NCI-H226 (cell line): ENCODE data around the gene SLC3A2.
"Not testable (repeated sequence)": the region's sequence is repeated elsewhere in the genome, so short reads cannot be mapped to it uniquely, and the experiment has no call there.

ENCODE experiments used
- DNase-seq: peaks from one replicate; pipeline ENCODE4 v3.0.0-alpha.2; 2015

Gene SLC3A2

DNA sequence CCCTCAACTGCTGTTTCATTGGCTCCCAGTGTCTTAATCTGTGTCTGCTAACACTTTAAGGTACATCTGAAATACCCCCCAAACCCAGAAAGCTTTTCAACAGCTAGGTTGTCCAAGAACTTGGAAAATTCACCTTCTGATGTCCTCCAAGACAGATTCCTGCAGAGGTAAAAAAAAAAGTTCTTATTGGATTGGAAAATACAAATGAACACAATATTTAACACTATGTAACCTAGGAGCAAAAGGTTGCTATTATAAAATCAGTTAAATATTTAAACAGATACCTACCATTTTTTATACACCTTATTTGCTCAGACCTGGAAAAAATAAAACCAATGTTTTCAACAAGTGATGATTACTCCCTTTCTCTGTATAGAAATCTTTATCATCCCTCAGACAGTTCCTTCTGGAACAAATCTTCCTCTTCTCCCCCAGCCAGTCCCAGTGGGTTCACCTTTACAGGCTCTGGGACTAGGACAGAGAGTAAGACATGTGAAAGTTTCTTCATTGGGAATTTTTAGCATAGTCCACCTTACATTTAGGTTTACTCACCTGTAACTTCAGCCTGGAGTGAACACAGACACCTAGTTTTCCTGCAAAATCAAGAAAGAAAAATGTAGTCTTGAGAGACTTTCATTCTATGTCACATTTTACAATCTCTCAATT lies 28.0 kb upstream of the SLC3A2 start:
- DNase-seq = no peak

DNA sequence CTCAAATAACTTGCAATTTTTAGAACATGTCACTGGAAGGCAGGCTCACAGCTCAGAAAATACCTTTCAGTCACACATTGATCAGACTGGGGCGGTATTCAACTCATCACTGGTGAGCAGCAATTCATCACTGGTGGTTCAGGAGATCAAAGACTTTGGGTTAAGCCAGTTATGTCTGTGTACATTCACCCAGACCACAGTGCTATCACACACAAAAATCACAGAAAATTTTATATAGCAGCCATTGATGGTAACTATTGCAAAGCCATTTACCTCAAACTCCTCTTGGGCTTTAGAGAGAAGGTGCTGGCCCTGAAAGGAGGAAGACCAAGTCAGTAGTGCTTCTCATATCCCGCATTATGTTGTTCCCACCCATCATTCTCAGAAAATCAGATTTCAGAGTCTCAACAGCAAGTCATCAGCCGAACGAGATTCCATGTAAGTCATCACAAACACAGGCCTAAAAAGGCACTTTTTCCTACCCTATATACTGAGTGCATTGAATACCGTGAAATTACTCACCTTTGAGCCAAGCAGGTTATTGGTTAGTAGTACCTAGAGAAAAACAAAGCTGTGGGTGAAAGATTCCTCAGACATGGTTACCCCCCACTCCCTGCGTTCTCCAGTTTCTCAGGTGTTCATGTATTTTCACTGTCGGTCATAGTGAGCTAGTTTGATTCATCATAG lies 27.3 kb upstream of the SLC3A2 start:
- DNase-seq = no peak

DNA sequence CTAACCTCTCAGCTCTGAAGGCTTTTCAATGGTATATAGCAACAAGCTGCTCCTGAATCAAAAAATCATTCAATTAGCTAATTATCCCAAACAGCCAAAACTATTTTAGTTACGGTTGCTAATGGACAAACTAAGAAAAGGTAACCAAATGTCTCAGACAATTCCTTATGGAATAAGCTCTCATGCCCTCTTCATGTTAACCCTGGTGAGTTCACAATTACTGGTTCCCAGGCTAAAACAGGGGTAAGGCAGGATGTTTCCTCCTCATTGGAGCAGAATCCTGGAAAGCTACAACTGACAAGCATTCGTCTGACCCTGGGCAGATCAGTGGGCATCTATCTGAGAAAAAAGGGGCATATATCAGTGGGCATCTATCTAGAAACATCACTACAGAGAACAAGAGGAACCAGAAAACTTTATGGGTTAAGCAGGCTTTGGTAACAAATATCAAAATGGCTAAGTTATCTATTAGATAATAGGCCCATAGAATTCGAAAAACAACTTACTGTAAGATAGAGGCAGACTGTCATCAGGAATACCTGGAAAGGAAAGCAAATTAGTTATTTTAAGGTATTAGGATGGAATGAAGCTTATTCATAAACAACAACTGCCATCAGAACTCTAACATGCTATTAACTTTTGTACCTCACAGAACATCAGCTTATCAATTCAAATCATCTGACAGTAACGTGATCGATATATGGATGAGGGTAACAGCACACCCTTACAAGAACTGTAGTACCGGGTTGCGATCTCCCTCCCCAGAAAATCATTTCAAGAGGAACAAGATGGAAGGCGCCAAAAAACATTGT lies 26.5 kb upstream of the SLC3A2 start:
- DNase-seq = no peak

DNA sequence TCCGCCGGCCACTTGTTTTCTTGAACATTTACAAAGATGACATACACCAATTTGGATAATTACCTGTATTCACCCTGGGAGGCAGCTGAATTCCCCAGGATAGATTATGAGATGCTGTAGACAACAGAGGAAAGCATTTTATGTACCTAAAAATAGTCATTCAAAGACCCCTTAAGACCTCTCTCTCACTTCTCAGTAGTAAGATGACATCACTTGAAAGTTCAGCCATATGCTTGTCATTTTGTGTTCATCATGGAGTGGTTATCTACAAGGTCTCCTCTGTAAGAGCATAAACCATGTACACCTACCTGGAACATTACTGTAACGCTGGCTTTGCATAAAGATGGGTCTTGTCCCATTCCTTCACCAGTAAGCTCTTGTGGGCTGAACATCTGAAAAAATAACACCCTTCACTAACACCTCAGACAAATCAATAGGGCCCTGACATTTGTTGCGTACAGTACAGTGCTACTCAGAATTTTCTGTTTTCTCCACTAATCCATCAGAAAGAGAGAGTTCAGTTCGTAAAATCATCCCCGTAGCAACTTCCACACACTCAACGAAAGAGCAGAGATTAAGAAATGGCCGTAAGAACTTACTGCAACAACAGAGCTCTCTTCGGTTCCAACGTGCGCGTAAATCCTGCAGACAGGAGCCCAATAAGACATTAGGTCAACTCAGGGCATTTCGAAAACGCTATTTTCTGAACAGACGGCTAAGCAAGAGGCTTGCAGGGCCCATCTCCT lies 25.7 kb upstream of the SLC3A2 start:
- no peak for DNase-seq

DNA sequence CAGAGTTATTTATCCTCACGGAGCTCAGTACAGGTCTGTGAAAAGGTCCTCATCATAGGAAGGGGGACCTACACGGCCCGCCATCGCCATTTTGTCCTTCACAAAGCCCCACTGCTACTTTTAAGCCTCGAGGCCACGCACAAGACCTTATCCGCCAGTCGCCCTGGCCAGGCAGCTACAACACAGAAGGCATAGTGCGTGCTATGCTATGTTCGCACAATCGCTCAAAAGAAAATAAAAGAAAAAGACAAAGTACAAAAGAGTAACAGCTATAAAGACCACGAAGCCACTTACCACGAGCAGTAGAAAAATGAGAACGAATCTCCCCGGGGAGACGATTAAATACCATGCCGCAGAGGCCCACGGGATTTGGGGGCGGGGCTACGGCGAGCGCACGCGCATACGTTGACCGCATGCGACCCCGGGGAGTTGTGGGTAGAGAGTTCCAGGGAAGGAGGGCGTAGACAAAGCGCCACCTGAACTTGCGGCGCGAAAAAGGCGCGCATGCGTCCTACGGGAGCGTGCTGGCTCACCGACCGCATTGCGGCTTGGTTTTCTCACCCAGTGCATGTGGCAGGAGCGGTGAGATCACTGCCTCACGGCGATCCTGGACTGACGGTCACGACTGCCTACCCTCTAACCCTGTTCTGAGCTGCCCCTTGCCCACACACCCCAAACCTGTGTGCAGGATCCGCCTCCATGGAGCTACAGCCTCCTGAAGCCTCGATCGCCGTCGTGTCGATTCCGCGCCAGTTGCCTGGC lies 24.9 kb upstream of the SLC3A2 start:
- DNase-seq = peak; percentile 96

DNA sequence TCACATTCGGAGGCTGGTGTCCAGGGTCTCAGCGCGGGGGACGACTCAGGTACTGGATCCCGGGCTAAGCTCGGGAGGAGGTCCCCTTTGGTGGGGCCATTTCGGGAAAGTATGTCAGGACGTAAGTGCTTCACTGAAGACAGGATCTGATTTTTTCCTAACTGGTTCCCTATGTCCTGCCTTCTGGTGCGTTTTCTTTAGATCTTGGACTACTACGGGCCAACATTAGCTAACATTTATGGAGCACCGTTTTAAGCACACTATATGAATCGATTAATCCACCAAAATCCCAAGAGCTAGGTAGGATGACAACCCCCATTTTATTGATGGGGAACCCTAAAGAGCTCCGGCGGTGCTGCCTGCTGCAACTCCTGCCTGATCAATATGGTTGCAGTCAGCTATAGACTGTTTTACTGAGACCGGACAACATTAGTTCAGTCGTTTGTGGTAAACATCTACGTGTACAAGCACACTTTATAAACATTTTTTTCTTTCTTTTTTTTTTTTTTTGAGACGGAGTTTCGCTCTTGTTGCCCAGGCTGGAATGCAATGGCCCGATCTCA lies 24.3 kb upstream of the SLC3A2 start:
- DNase-seq = no peak

DNA sequence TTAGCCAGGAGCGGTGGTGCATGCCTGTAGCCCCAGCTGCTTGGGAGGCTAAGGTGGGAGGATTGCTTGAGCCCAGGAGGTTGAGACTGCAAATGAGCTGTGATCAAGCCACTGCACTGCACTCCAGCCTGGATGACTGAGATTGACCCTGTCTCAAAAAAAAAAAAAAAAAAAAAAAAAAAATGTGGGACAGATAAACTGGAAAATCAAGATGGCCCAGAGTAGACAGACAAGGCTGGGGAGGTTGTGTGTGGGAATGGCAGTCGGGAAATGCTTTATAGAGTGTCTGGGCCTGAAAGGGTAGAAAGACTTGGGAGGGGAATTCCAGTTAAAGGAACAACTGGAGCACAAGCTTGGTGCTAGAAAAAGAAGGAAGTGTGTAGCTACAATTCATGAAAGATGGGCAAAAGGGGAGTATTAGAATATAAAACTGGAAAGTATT lies 23.1 kb upstream of the SLC3A2 start:
- no peak for DNase-seq

DNA sequence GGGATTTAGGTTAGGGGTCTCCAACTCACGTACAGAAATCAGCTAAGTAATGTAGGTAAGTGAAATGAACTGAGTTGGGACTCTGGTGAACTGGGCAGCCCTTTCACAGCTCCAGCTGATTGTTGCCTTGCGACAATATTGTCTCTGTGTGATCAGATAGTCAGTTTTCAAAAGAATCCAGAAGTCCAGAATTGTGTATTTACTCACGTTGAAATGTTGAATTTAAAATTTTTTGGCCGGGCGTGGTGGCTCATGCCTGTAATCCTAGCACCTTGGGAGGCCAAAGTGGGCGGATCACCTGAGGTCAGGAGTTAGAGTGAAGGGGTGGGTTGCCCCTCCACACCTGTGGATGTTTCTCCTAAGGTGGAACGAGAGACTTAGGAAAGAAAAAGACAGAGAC lies 22.5 kb upstream of the SLC3A2 start:
- no peak for DNase-seq

DNA sequence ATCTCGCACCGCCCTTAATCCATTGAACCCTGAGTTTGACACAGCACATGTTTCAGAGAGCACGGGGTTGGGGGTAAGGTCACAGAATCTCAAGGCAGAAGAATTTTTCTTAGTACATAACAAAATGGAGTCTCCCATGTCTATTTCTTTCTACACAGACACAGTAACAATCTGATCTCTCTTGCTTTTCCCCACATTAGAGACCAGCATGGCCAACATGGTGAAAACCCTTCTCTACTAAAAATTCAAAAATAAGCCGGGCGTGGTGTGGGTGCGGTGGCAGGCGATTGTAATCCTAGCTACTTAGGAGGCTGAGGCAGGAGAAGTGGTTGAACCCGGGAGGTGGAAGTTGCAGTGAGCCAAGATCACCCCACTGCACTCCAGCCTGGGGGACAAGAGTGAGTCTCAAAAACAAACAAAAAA lies 21.4 kb upstream of the SLC3A2 start:
- DNase-seq = not testable (repeated sequence)

DNA sequence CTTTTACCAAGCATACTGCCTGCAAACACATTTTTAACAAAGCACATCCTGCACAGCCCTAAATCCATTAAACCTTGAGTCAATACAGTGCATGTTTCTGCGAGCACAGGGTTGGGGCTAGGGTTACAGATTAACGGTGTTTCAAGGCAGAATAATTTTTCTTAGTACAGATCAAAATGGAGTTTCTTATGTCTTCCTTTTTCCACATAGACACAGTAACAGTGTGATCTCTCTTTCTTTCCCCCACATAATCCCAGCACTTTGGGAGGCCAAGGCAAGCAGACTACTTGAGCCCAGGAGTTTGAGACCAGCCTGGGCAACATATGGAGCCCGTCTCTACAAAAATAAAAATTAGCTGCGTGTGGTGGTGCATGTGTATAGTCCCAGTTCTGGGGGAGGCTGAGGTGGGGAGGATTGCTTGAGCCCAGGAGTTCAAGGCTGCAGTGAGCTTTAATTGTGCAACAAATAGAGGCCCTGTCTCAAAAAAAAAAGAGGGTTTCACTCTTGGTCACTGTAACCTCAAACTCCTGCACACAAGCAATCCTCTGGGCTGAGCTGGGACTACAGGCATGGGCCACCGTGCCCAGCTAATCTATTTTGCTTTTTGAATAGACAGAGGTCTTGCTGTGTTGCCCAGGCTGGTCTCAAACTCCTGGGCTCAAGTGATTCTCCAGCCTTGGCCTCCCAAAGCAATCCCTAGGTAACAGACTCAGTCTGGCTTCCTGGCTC lies 19.7 kb upstream of the SLC3A2 start:
- no peak for DNase-seq

DNA sequence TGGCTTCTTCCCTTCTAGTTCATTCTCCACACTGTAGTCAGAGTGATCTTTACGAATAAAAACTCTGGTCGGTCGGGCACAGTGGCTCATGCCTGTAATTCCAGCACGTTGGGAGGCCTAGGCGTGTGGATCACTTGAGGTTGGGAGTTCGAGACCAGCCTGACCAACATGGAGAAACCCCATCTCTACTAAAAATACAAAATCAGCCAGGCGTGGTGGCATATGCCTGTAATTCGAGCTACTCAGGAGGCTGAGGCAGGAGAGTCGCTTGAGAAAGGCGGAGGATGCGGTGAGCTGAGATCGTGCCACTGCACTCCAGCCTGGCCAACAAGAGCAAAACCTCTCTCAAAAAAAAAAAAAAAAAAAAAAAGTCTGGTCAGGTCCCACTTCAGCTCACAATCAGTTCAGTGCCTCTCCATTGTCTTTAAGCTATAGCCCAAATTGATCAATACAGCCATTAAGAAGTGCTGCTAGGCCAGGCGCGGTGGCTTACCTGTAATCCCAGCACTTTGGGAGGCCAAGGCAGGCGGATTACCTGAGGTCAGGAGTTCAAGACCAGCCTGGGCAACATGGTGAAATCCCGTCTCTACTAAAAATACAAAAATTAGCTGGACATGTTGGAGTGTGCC lies 19.0 kb upstream of the SLC3A2 start:
- DNase-seq = not testable (repeated sequence)

DNA sequence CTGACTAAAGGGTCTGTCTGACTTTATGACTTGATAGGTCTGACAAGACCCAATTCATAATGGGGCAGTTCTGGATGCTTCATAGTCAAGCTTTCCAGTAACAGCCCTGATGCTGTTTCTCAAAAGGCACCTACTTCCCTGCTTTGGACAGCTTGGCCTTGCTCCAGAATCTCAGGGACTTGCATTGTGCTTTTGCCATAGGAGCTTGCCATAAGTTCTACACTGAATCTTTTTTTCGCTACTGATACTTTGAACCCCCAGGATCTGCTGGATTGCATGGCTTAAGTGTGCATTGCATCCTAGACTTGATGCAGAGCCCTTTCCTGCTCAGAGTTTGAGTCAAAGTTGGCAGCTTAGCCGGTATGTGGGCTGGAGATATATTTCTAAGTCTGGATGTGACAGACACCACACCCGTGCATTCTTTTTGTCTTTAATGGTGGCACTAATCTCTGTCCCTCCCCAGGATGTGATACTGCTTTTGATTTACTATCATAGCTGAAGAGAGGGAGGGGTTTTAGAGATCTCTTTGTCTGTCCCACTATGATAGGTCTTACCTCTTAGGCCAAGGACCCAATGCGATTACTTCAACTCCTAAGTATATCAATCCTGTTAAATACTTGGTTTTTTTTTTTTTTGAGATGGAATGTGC lies 16.9 kb upstream of the SLC3A2 start:
- DNase-seq = no peak

DNA sequence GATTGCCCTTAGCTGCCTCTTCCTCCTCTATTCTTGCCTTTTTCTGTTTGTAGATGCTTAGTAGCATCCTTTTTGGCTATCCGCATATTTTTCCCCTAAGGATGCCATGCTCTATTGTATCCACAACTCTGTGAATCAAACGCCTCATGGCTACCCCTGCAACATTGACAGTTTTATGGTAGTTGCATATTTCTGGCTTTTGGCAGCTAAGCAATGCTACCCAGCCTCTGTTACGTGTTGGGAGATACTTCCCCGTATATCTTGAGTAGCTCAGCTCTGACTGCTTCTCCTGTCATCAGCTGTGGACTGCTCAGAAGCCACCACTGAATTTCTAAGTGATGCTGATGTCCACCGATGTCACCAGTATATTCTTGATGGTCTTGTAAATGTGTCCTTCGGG lies 15.1 kb upstream of the SLC3A2 start:
- DNase-seq = no peak

DNA sequence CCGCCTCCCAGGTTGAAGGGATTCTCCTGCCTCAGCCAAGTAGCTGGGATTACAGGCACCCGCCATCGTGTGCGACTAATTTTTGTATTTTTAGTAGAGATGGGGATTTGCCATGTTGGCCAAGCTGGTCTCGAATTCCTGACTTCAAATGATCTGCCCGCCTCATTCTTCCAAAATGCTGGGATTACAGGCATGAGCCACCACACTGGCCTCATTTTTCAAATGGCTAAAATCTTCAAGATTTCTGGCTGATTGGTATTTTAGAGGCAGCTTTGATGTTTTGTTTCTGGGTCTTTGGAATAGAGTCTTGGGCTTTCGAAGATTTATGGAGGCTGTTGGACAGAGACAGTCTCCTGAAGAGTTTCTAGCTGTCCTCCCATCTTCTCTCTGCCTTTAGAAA lies 5.8 kb upstream of the SLC3A2 start:
- no peak for DNase-seq

DNA sequence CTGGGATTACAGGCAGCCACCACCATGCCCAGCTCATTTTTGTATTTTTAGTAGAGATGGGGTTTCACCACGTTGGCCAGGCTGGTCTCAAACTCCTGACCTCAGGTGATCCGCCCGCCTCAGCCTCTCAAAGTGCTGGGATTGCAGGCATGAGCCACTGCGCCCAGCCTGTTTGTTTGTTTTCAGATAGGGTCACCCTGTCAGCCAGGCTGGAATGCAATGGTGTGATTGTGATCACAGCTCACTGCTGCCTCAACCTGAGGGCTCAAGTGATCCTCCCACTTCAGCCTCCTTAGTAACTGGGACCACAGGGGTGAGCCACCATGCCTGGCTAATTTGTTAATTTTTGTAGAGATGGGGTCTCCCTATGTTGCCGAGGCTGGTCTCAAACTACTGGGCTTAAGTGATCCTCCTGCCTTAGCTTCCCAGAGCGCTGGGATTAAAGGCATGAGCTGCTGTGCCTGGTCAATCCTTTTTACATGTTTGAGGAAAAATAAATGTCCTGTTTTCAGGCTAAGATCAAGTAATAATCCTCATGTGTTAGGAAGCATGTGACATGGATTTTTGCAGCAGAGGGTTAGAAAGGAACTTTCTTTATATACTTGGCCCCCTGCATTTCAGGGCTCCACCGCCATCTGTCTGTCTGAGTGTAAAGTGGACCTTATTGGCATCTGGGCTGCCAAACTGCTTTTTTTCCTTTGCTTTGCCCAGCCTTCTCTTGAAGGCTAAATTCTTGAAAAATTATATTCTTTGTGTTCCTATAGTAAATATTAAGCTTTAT lies 4.8 kb upstream of the SLC3A2 start:
- DNase-seq = no peak

DNA sequence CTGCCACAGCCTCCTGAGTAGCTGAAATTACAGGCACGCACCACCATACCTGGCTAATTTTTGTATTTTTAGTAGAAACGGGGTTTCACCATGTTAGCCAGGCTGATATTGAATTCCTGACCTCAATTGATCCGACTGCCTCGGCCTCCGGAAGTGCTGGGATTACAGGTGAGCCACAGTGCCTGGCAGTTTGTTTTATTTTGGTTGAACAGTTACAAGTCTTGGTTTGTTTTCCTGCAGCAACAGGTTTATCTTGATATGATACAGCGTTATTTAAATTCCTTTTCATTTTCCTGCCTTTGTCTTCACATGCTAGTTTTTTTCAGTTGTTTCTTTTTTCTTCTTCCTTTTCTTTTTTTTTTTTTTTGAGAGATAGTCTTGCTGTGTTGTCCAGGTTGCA lies 4.0 kb upstream of the SLC3A2 start:
- DNase-seq = no peak

DNA sequence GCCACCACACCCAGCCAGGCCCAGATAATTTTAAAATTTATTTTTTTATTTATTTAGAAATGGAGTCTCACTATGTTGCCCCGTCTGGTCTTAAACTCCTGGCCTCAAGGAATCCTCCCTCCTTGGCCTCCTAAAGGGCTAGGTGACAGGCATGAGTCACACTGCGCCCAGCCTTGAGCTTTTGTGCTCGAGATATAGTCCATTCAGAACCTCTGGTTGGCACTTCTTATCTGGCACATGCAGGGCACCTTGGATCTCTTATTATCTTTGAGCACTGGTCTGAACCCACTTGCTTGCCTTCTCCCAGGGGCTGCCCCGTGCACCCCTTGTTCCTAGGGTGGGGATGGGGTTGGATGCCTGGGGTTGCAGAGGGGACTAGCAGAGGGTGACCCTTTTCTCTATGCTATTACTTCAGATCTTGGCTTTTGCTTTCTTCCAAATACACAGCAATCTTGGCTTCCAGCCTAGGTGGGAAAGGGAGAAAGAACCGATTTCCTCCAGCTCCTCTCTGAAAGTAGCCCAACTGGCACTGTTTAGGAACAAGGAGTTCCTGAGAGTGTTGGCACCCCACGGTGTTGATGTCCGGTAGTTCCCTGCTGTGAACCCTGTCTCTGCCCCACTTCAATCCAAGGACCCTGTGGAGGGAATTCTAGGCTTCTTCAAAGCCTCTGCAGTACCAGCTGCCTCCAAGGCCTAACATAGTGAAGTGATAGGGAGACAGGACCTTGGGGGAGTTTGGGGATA lies 1.3 kb upstream of the SLC3A2 start:
- no peak for DNase-seq

DNA sequence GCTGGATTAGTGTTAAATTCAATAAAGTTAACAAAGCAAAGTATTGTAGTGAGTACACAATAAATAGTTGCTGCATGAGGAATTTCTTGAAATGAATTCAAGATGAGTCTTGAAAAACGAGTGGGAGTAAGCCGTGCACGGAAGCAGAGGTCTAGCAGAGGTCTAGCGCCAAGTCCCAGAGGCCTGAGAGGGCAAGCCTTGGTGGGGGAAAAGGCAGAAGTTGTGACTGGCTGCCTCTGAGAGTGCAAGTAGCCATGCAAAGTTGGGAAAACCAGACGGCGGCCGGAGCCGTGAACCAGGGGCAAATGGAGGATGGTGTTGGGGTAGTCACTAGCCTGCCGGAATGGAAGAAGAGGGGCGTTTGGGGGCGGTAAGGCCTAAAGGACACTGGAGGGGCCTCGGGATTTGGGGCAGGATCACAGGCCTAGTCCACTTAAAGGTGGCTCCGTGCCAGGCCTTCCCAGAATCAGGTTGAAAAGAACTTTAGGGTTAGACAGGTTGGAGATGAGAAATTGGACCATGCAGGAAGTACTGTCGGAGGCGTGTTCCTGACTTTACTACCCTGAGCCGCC lies 379 bp upstream of the SLC3A2 start:
- peak; percentile 85 for DNase-seq
